GM21576 (cell line): ENCODE measurements around the gene TEX30.

Experiments
- ATAC-seq: cut with Tn5 transposase; IDR thresholded peaks from one replicate; pipeline ENCODE4 v1.9.1; 2021; ENCODE audit warnings: mild to moderate bottlenecking, moderate library complexity; ENCODE audit not compliant: unreplicated experiment

The TEX30 gene

GRCh38 chr13:102721800-102722231 lies 51.8 kb downstream of the TEX30 start:
- ATAC-seq = no peak

GRCh38 chr13:102718746-102719145 lies 54.8 kb downstream of the TEX30 start:
- no peak for ATAC-seq
